ENCODE data around the gene STK40.
A peak's percentile ranks its signal among the peaks of the same experiment; 100 is the strongest.

The STK40 gene

DNA sequence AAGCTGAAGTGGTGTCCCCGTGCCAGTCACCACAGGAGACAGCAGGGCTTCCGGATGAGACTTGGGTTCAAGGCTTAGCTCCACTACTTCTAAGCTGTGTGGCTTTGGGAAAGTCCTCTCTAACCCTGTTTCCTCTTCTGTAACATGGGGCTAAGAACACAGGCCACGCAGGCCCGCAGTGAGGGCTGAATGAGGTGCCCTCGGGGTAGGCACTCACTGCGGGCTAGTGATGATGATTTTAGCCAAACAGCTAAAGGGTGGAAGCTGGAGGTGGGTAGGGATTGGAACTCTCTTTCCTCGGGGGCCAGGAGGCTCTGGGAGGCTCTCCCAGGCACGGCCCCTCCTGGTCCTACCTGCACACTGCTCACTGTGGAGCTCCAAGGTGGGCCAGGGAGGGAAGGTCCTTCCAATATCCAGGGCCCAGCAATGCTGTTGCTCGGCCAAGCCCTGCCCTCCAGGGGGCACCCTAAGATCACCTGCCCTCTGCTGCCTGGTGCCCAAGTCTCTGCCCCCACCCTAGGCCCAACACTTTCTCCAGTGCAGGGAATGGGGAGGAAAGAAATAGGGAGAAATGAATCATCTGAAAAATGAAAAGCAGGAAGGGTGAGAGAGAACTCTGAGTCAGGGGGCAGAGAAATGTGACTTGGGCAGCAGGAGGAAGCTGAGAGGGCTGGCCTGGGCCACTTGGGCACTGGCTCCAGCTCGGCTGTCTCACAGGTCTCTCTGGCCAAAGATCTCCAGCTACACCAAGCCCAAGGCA lies 43.1 kb downstream of the STK40 start:
- peak; percentile 68 for DNase-seq

DNA sequence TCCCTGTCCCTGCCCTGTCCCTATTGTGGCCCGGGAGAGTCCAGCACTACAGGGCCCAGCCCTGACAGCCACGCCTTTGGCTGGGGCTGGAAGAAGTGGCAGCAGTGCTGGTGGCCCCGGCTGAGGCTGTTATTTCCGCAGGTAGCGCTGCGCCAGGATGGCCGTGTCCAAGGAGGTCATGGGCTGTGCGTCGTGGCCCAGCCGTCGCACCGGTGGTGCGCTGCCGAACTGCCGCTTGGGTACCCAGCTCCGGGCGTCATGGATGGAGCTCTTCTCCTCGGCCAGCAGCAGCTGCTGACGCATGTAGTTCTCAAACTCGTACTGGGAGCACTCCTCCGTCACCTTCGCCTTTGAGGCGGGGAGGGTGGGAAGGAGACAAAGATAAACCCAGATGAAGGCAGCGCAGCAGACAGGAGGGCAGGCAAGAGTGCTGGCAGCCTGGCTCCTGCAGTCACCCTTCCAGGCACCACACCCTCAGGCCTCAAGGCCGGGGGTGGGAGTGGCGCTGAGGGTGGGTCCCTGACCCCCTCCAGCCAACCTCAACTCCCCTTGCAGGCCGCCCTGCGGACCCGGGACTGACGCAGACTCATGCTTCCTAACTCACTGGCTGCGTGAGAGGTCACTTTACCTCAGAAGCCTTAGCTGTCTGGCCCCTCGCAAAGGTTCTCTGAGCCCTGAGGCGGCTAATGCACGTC lies 44.0 kb downstream of the STK40 start:
- DNase-seq, result no peak

DNA sequence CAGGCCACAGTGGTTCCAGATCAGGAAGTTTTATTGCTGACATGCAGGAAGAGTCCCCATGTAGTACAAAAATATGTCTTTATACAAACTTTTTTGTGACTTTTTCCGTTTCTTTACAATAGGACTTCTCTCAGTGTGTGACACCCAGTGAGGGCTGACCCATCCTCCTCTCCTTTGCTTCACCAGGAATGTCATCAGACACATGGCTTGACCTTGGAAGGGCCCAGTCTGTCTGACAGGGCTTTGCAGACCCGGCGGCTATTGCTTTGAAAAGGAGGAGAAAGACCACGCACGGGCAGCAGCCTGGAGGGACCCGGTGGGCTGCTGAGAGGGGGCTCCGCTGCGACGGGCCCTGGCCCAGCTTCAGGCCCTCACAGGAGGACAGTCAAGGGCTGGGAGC lies 46.1 kb downstream of the STK40 start:
- no peak for DNase-seq

DNA sequence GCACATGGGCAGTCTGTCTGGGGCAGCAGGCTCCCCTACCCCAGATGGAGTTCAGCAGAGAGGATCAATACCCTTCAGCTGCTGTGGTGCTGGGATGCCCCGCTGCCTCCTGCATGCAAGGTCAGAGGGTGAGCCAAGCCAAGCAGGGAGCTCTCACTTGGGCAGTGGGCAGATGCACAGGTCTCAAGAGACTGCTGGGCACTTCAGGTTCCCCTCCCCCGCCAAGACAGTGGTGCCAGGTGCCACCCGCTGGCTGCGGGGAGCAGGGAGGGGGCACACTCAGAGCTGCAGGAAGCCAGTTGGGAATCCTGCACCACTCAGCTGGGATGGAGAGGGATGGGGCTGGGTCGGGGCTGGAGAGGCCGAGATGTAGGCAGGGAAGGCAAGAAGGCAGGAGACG lies 46.5 kb downstream of the STK40 start:
- DNase-seq, result no peak

DNA sequence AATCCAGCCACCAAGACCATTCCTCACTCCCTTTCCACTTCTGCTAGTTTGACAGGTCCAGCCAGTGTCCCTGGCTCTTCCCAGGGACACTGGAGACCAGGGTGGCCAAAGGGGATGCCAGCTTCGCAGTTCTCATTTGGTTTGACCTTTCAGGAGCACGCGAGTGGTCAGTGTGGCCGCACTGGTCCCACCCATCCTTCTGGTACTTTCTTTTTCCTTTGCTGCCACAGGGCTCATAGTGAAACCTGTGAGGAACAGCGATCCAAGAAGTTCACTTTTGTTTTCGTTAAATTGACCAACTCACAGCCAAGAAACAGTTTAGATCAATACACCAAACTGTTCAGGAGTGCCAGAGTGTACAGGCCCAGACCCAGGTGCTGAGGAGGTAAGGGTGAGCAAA lies 47.9 kb downstream of the STK40 start:
- no peak for DNase-seq

DNA sequence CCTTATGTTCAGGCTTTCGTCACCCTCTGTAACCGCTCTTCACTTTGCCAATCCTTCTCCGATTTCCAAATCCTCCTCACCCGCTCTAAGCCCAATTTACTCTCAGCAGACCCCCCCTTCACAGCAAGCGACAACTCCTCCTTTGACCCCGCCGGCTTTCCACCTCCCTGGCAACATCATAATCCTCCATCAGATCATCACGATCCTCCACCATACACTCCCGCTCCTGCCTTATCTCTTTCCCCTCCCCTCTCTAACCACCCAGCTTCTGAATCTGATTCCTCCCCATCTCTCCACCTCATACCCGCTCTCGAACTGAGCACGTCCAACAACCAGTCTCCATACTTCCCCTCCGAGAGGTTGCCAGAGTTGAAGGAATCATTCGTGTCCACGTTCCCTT lies 54.8 kb downstream of the STK40 start:
- no peak for DNase-seq

DNA sequence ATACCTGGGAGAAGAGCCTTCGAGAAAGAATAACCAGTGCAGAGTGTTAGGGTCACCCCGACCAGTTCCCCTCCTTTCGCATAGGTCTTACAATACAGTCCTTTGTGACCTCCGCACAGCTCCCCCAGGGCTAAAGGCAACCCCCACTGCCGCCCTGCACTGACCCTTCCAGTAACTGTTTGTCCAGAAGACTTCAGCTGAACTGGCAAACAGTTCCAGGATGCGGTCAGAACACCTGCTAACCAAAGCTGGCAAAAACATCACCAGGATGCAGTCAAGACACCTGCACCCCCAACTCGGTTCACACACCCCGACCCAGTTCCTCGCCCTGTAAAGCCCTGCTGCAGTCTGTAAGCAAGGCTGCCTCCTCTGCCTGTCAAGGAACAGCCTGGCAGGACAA lies 55.9 kb downstream of the STK40 start:
- DNase-seq, result no peak

DNA sequence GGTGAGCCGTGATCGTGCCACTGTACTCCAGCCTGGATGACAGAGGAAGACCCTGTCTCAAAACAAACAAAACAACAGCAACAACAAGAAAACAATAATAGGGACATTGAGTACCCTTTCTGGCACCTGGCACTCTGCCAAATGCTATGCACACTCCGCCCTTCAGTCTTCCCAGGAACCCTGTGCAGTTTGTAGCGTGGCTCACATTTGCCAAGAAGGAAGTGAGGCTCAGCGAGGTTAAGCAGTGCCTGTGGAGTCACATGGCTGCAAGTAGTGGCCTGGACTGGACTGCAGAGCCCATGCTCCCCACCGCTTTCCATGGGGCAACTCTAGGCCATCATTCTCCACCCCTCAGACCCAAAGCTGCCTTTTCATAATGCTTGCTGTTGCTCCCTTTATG lies 57.0 kb downstream of the STK40 start:
- DNase-seq, result no peak

DNA sequence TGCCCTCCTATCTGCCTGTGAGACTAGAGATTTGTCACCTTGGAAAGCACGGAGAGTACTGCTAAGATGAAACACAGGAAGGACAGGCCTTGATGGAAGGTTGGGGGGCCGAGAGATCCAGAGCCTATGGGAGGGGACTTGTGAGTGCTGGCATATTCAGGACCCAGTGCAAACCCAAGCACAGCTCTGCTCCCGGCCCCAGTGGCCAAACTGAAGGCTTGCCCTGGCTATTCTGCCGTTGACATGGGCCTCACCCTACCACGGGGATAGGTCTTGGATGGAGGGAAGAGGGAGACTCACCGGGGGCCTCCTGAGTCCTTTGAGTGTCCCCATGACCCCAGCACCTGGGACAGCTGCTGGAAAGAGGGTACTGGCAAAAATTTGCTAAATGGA lies 57.6 kb downstream of the STK40 start:
- DNase-seq, result no peak

DNA sequence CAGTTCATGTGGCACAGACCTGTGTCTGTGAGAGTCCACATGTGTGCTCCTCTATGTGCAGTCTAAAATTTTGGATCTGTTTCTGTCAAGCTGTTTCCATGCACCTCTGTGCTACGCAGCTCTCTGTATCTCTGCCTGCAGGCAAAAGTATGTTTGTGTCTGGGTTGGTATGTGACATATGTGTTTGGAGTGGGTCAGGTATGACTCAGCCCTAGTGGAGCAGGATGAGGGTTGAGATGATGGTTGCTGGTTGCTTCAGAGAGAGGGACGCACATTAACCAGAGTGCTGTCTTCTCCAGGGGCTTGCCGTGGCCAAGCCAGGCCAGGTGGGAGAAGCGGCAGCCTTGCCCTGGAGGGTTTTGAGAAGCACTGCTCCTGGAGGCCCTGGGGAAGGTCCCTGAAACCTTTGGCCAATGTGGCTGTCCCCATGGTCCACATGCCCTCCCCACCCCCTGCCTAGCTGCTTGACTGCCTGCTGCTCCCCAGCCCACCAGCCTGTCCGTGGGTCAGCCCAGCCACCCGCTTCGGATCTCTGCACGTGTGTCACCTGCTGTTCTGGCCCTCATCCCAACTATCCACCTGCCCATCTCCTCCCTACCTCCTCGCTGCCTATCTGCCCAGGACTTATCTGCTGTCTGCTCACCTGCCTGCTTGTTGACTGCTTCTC lies 58.2 kb downstream of the STK40 start:
- no peak for DNase-seq

DNA sequence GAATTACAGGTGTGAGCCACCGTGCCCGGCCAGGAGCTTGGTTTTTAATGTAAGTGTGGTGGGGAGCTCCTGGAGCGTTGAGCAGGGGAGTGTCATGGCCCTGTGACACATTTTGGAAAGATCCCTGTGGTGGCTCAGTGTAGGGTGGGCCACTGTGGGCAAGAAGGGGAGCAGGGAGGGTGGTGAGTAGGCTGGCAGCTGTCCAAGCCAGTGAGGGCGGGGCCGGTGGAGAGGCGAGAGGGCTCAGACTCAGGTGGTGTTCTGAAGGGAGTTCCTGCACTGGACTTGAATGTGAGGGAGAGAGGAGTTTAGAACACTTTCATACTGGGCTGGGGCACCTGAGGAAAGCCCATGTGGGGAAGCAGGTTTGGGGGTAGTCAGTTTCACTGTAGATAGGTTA lies 59.2 kb downstream of the STK40 start:
- no peak for DNase-seq

DNA sequence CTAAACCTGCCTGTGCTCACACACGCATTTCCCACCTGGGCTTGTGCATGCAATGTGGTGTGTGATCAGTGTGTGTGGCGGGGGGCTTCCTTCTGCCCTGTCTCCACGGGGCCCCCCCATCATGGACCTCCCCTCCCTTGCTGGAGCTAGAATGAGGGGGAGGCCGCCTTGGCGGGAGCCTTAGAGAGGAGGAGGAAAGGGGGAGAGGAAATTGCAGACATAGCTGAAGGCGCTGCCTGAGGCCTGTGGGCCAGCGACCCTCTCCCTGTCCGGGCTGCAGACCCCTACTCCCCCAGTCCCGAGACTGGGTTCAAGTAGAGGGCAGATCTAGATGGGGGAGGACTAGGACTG lies 61.4 kb downstream of the STK40 start:
- DNase-seq, result no peak

DNA sequence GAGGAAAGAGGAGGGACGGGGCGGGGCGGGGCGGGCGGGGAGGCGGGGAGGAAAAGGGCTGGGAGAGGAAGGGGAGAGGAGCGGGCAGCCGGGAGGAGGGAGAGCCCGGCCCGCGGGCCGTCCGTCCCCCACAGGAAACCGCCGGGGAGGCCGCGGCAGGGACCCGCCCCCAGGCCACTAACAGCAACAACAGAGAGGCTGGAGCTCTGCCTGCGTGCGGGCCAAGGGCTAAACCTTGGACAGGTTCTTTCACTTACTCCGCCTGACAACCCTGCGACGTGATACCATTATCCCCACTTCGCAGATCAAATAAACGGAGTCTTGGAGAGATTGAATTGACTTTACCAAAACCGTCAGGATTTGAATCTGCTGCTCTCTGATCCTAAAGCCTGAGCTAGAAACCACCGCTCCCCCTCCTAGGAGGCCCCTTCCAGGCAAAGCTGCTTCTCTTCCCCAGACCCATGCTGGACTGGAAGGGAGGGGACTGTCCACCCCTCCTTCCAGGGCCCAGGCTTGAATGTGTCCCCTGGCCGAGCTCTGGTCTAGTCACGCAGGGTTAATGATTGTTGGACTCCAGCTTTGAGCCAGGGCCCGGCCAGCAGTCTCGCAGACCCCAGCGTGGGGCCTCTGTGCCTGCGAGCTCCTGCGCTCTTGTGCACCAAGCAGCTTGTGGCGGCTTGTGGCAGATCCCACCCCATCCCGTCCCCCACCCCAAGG lies 61.9 kb downstream of the STK40 start, which contains the start of gene EVA1B:
EVA1B (minus strand) TSS at position 10 of the 717 bp plus-strand sequence. CDS start 608 bp downstream, outside the sequence.
- DNase-seq, result peak; percentile 49

DNA sequence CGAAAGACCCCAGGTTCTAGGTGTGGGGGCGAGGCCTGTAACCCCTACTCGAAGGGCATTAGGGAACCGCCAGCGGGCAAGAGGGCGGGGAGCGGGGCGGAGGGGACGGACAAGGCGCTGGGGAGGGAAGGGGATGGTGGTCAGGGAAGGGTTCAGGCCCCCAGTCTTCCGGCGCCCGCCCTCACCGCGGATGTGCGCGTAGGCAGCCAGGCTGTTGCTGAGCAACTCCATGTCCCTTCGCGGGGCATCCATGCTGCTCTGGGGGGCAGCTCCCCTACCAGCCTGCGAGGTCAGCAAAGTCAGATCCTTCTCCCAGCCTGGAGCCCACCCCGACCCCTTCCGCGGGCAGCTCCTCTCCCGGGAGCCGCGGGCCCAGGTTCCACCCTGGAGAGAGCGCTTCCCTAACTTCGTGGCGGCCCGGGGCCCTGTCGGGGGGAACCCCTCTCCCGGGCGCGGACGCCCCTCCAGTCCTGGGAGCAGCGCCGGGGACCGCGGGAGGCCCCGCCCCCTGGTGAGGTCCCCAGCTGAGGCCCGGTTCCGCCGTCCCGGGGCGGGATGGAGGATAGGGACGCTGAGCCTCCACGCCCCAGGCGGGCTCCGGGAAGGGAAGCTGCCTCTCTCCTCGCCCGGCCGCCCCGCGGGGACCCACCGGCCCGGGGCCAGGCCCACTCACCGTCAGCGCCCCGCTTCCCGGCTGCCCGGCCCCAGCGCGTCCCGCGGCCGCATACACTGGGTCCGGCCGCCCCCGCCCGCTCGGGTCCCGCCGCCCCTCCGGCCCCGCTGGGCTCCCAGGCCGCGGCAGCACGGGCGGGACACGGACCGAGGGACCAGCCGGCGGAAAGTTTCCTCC lies 62.7 kb downstream of the STK40 start:
- peak; percentile 47 for DNase-seq

DNA sequence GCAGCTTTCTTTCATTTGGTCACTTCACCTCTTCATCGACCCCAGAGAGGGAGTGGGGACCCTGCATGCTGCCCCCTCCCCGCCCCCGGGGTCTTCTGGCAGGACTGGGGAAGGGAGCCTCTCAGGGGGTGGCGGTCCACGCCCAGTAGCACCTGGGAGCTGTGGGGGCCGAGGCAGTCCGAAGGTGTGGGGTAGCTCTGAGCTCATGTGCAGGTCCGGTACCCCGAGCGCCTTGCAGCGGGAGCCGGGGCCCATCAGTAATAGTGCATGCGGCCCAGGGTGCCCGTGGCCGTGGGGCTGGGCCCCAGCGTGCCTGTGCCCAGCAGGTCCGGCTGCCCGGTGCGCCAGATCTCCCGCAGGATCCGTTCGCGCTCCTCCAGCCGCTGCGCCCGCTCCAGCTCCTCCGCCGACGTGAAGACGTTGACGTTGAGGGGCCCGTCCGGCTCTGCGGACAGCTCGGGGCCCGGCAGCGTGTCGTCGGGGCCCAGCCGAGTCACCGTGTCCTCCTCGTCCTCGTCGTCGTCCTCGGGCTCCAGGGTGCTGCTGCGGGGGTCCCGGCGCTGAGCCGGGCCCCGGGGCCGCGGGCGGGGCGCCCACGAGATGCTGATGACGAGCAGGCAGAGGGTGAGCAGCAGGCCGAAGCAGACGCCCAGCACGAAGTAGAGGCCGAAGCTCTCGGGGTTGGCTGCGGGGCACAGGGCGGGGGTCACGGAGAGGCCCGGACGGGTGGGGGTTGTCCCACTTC lies 63.5 kb downstream of the STK40 start:
- DNase-seq, result no peak

DNA sequence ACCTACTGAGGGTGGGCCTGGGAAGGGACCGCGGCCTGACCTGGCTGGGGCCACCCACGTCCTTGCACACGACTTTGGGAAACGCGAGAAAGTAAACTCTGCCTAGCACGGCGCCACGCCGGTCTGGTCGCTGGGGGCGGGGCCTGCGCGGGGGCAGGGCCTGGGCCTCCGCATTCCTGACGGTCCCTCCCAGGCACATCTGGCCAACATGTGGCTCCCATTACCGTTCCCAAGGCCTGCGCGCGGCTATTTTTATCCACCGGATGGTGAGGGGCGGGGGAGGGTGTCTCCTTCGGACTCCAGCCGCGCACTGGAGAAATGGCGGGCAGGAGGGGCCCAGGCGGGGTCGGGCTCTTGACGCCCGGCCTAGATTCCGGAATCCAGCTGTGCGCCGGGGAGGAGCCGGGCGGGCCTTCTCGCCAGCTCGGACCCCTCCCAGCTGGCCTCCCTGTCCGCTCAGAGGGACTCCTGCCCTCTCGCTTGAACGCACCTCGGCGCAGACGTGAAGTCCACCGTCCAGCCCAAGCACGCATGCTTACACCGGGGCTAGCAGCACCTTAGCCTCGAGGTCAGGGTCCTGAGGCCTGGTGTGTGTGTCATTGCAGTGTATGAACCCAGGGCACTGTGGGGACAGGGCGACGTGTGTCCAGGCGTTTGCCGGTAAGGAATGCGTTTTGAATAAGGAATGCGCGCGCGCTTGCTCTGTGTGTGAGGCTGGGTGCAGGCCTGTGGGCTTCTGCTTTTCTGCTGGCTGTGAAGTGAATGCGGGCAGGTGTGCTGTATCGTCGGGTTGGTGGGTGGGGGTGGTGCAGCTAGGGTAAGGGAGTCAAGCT lies 64.4 kb downstream of the STK40 start:
- peak; percentile 31 for DNase-seq

DNA sequence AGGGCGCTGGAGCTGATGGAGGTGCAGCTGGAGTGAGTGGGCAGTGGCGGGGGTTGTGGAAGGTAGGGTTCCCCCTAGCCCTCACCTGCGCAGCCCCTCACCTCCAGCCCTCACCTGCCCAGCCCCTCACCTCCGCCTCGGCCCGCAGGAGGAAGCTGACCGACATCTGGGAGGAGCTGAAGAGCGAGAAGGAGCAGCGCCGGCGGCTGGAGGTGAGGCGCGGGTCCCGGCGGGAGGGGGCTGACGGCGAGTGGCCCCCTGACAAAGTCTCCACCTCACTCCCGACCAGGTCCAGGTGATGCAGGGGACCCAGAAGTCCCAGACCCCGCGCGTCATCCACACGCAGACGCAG lies 65.0 kb downstream of the STK40 start:
- DNase-seq, result no peak

DNA sequence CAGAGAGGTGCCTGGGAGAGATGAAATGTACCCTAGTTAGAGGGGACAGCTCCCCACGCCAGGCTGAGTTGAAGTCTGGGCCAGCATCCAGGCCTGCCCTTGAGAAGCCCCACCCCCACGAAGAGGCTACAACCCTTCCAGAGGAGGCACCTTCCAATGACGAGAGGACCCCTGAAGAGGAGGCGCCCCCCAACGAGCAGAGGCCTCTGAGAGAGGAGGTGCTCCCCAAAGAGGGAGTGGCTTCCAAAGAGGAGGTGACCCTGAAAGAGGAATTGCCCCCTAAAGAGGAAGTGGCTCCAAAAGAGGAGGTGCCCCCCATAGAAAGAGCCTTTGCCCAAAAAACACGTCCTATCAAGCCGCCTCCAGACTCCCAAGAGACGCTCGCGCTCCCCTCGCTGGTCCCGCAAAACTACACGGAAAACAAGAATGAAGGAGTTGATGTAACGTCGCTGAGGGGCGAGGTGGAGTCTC lies 65.4 kb downstream of the STK40 start:
- no peak for DNase-seq

DNA sequence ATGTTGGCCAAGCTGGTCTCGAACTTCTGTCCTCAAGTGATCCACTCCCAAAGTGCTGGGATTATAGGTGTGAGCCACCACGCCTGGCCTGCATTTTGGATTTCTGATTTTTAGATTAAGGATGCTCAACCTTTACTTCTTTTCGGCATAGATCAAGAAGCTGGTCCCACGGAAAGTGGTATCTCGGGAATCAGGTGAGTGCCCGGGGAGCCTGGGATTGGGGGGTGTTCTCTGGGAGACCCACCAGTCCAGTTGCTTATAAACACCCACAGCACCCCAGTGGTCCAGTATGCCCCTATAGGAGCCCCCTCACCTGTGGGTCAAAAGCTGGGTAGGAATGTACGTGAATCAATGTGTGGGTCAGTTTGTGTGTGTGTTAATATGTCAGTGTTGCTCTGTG lies 76.3 kb downstream of the STK40 start:
- no peak for DNase-seq

DNA sequence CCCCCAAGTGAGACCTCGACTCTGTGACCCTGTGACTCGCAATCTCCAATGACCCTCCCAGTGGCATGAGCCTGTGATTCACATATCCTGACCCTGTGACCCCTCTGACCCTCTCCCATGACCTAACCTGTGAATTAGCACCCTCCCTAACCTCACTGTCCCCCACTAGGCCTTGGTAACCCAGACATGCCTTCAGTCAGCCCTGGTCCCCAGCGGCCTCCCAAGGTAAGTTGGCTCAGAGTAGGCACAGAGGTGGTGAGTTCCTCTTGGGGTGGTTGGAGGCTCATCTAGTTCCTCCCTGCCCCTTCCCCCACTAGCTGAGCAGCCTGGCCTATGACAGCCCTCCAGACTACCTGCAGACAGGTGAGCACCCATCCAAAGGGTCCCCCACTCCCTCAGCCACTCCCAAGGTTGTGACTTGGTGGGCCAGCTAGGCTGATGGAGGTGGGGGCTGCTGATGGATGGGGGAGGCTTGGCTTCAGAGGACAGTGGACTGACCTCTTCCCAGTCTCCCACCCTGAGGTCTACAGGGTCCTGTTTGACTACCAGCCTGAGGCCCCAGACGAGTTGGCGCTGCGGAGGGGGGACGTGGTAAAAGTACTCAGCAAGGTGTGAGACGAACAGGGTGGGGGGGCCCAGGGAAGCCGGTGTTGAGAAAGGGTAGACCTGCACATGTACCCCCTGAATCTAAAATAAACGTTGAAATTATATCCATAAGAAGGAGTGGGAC lies 78.0 kb downstream of the STK40 start:
- DNase-seq, result no peak

All from CD4-positive, alpha-beta T cell treated with Interleukin-12 subunit alpha and Interleukin-12 subunit beta, for 1 hour (primary cell).